ENCODE measurements around the gene ACBD6.

DNA sequence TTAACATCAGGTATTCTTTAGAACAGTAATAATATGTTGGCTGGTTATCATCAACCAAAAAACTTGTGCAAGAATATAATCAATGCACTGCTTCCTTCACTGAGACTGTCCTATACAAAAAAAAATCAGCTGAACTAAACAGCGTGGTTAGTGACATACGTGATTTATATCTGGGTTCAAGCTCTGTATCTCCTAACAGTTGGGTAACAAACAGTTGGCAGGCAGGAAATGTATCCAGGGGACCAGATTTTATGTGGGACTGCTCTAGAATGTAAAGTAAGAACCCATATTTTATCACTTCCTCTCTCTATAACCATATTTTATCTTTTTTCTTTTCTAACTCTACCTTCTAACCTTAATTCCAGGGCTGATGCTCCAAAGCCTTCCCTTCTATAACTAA lies 8.0 kb downstream of the ACBD6 start:
- TF ChIP-seq ZNF274 (IDR thresholded peaks at IDR 0.05; ENCODE audit: insufficient read depth, insufficient read length) (no peak), CTCF (IDR thresholded peaks at IDR 0.05 in 2 of 3, conservative IDR thresholded peaks at IDR 0.05 in 1 of 3; ENCODE audit: control insufficient read depth in 2 of 3, extremely low read depth in 1 of 3, insufficient read depth in 1 of 3, low read depth in 3 of 3, low read length in 3 of 3) (no peak), RFX5 (IDR thresholded peaks at IDR 0.05; ENCODE audit: low read depth, low read length) (no peak), NR2F1 (conservative IDR thresholded peaks at IDR 0.05) (no peak), POLR2AphosphoS5 (IDR thresholded peaks at IDR 0.05; ENCODE audit: low read length) (no peak), TCF12 (IDR thresholded peaks at IDR 0.05; ENCODE audit: low read depth, low read length) (no peak), RAD21 (IDR thresholded peaks at IDR 0.05; ENCODE audit: insufficient read depth, low read depth, low read length) (no peak), EZH2 (IDR thresholded peaks at IDR 0.05; ENCODE audit: borderline replicate concordance, control insufficient read depth, low read depth, low read length) (no peak), REST (IDR thresholded peaks at IDR 0.05; ENCODE audit: low read depth, low read length) (no peak), SP1 (IDR thresholded peaks at IDR 0.05; ENCODE audit: low read depth, low read length) (no peak)
- TF ChIP-seq, protein P1, sequence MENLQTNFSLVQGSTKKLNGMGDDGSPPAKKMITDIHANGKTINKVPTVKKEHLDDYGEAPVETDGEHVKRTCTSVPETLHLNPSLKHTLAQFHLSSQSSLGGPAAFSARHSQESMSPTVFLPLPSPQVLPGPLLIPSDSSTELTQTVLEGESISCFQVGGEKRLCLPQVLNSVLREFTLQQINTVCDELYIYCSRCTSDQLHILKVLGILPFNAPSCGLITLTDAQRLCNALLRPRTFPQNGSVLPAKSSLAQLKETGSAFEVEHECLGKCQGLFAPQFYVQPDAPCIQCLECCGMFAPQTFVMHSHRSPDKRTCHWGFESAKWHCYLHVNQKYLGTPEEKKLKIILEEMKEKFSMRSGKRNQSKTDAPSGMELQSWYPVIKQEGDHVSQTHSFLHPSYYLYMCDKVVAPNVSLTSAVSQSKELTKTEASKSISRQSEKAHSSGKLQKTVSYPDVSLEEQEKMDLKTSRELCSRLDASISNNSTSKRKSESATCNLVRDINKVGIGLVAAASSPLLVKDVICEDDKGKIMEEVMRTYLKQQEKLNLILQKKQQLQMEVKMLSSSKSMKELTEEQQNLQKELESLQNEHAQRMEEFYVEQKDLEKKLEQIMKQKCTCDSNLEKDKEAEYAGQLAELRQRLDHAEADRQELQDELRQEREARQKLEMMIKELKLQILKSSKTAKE (IDR thresholded peaks at IDR 0.05; ENCODE audit: low read depth, poor library complexity, severe bottlenecking), result no peak

Data from GM12878 (cell line).